HCT116 (cell line): Measurements from ENCODE around the gene RMND5A. TPM values are rescaled to one million over a fixed set of nuclear protein-coding genes. Genes with fewer than 3 reads are reported as not detected.

Source experiments
- ATAC-seq: fragments of 200-7000 bp; cut with Tn5 transposase; 2 replicates; pipeline ENCODE4 v1.9.1; 2020; ENCODE audit warnings: mild to moderate bottlenecking, moderate library complexity
- BruUV-seq: library from RNA; stranded (reverse); fragments of 400-500 nt; replicated peaks from 2 replicates; lab custom pipeline; 2021; lab: Mats Ljungman, UMichigan
- CTCF ChIA-PET: fragments of 300-600 bp; sonication (Branson Sonifier 250); formaldehyde crosslinking; loops from one replicate; lab custom pipeline; 2021; ENCODE audit warnings: antibody characterized with exemption; lab: Charles Lee
- POLR2A ChIA-PET: fragments of 300-600, 350-600 bp; sonication (Branson Sonifier 250); formaldehyde crosslinking; loops from one replicate; lab custom pipeline; 2021; ENCODE audit warnings: antibody characterized with exemption; lab: Charles Lee
- RAD21 ChIA-PET, 2 experiments: fragments of 300-600 bp; sonication (Branson Sonifier 250); formaldehyde crosslinking; loops; one replicate each; lab custom pipeline; 2023; ENCODE audit warnings: low total read pairs in 2 of 2; ENCODE audit not compliant: uncharacterized antibody in 2 of 2, unreplicated experiment in 2 of 2, low non-redundant PET in 1 of 2; lab: Charles Lee
- DNase-seq: peaks from one replicate; pipeline ENCODE4 v3.0.0-alpha.2; 2010; ENCODE audit warnings: low read depth, low spot score
- H2AFZ ChIP-seq: fragments of 200-600 bp; shearing (Covaris generic), sonication (generic); 2 replicates; pipeline ENCODE4 v1.6.1; 2017; ENCODE audit warnings: low read depth, mixed run types, mixed read lengths, antibody characterized with exemption, low read length; ENCODE audit not compliant: poor library complexity, severe bottlenecking
- H3K27ac ChIP-seq: 2 replicates; pipeline ENCODE4 v1.5.1; 2012; ENCODE audit warnings: low read depth, low read length
- H3K27me3 ChIP-seq: fragments of 200-600 bp; sonication (generic); 2 replicates; pipeline ENCODE4 v1.6.1; 2016; ENCODE audit warnings: mixed run types, low read length, mixed read lengths; ENCODE audit not compliant: insufficient read depth
- H3K36me3 ChIP-seq, 2 experiments: fragments of 200-500 bp in 1 of 2; fragments of 200-600 bp in 1 of 2; sonication (Bioruptor generic) in 1 of 2; sonication (generic) in 1 of 2; 2 replicates each; pipeline versions ENCODE4 v1.5.1 to v1.6.1; 2014 to 2016; ENCODE audit warnings: low read length in 2 of 2, inconsistent platforms in 1 of 2, mixed read lengths in 1 of 2, mixed run types in 1 of 2; ENCODE audit not compliant: insufficient read depth in 2 of 2, control insufficient read depth in 1 of 2
- H3K4me1 ChIP-seq, 2 experiments: fragments of 200-600 bp in 1 of 2; sonication (generic) in 1 of 2; 2 replicates each; pipeline versions ENCODE4 v1.5.1 to v1.6.1; 2012 to 2017; ENCODE audit warnings: low read length in 2 of 2, inconsistent platforms in 1 of 2, mild to moderate bottlenecking in 1 of 2, mixed read lengths in 1 of 2, mixed run types in 1 of 2, moderate library complexity in 1 of 2; ENCODE audit not compliant: insufficient read depth in 2 of 2, control insufficient read depth in 1 of 2
- H3K4me2 ChIP-seq: fragments of 200-600 bp; sonication (generic); 2 replicates; pipeline ENCODE4 v1.6.1; 2017; ENCODE audit warnings: mixed run types, low read length, mixed read lengths
- H3K4me3 ChIP-seq, 2 experiments: fragments of 200-600 bp in 1 of 2; sonication (generic) in 1 of 2; replicated peaks in 1 of 2; 2 replicates each; pipeline ENCODE4 v1.5.1; 2011 to 2016; ENCODE audit warnings: low read length in 2 of 2, control low read depth in 1 of 2, low read depth in 1 of 2, mild to moderate bottlenecking in 1 of 2, mixed read lengths in 1 of 2, mixed run types in 1 of 2
- H3K79me2 ChIP-seq: fragments of 200-600 bp; sonication (generic); 2 replicates; pipeline ENCODE4 v1.6.1; 2017; ENCODE audit warnings: mild to moderate bottlenecking, mixed run types, low read length, moderate library complexity, mixed read lengths; ENCODE audit not compliant: insufficient read depth
- H3K9ac ChIP-seq: fragments of 200-600 bp; sonication (generic); 2 replicates; pipeline ENCODE4 v1.6.1; 2016; ENCODE audit warnings: low read length, mixed read lengths
- H3K9me2 ChIP-seq: fragments of 200-600 bp; sonication (generic), shearing (Covaris generic); 2 replicates; pipeline ENCODE4 v1.6.1; 2017; ENCODE audit warnings: mixed run types, mild to moderate bottlenecking, moderate library complexity; ENCODE audit not compliant: insufficient read depth
- H3K9me3 ChIP-seq, 2 experiments: fragments of 200-500 bp in 1 of 2; fragments of 200-600 bp in 1 of 2; sonication (Bioruptor generic) in 1 of 2; sonication (generic) in 1 of 2; 2 replicates each; pipeline ENCODE4 v1.6.1; 2014 to 2017; ENCODE audit warnings: low read length in 2 of 2, mixed read lengths in 2 of 2, inconsistent platforms in 1 of 2, low read depth in 1 of 2, mild to moderate bottlenecking in 1 of 2, mixed run types in 1 of 2, moderate library complexity in 1 of 2; ENCODE audit not compliant: control insufficient read depth in 1 of 2, insufficient read depth in 1 of 2
- H4K20me1 ChIP-seq: fragments of 200-600 bp; sonication (generic), shearing (Covaris generic); 2 replicates; pipeline ENCODE4 v1.6.1; 2017; ENCODE audit warnings: mixed run types, mild to moderate bottlenecking, moderate library complexity; ENCODE audit not compliant: insufficient read depth
- CBX3 ChIP-seq: IDR thresholded peaks from 2 replicates; pipeline ENCODE4 v1.6.1; 2012; ENCODE audit warnings: low read depth
- CEBPB ChIP-seq: IDR thresholded peaks from 2 replicates; pipeline ENCODE4 v1.6.1; 2012; ENCODE audit warnings: low read depth
- ELF1 ChIP-seq: IDR thresholded peaks from 2 replicates; pipeline ENCODE4 v1.6.1; 2012; ENCODE audit warnings: low read depth, borderline replicate concordance
- EZH2 ChIP-seq: fragments of 200-600 bp; sonication (generic); IDR thresholded peaks from 2 replicates; pipeline ENCODE4 v1.6.1; 2017; ENCODE audit warnings: antibody characterized with exemption, mixed run types
- EZH2phosphoT487 ChIP-seq: fragments of 200-600 bp; IDR thresholded peaks from 2 replicates; pipeline ENCODE4 v1.6.1; 2018; ENCODE audit warnings: antibody characterized with exemption, borderline replicate concordance
- FOSL1 ChIP-seq: IDR thresholded peaks from 2 replicates; pipeline ENCODE4 v1.6.1; 2012; ENCODE audit warnings: low read depth
- JUND ChIP-seq: IDR thresholded peaks from 2 replicates; pipeline ENCODE4 v1.6.1; 2012
- POLR2A ChIP-seq: IDR thresholded peaks from 2 replicates; pipeline ENCODE4 v1.7.0; 2011; ENCODE audit warnings: borderline replicate concordance; ENCODE audit not compliant: insufficient read depth, insufficient read length; ENCODE audit errors: extremely low read depth
- POLR2AphosphoS5 ChIP-seq: IDR thresholded peaks from 2 replicates; pipeline ENCODE4 v1.6.1; 2011; ENCODE audit warnings: mild to moderate bottlenecking, low read depth, low read length, moderate library complexity
- RAD21 ChIP-seq: IDR thresholded peaks from 2 replicates; pipeline ENCODE4 v1.6.1; 2012; ENCODE audit warnings: low read depth, mild to moderate bottlenecking
- SIN3A ChIP-seq: IDR thresholded peaks from 2 replicates; pipeline ENCODE4 v1.6.1; 2012; ENCODE audit warnings: low read depth
- SP1 ChIP-seq: IDR thresholded peaks from 2 replicates; pipeline ENCODE4 v1.6.1; 2012; ENCODE audit warnings: low read depth
- SRF ChIP-seq: IDR thresholded peaks from 2 replicates; pipeline ENCODE4 v1.6.1; 2012; ENCODE audit warnings: low read depth
- TCF7L2 ChIP-seq: IDR thresholded peaks from 2 replicates; pipeline ENCODE4 v1.7.0; 2011; ENCODE audit warnings: borderline replicate concordance, inconsistent platforms; ENCODE audit not compliant: insufficient read depth, insufficient read length; ENCODE audit errors: extremely low read depth
- YY1 ChIP-seq: IDR thresholded peaks from 2 replicates; pipeline ENCODE4 v1.6.1; 2011; ENCODE audit warnings: low read length, low read depth, moderate library complexity, mild to moderate bottlenecking; ENCODE audit not compliant: insufficient replicate concordance; ENCODE audit errors: extremely low read depth
- ZNF274 ChIP-seq: fragments of 200-500 bp; sonication (Bioruptor generic); IDR thresholded peaks from 2 replicates; pipeline ENCODE4 v1.6.1; 2014; ENCODE audit warnings: mild to moderate bottlenecking, low read depth, low read length, inconsistent platforms
- intact Hi-C: fragments of 100-400 bp; cut with micrococcal nuclease; formaldehyde crosslinking; loops from 2 replicates; pipeline ENCODE4 v1.10.0; 2022
- total RNA-seq: library from RNA; stranded (reverse); gene quantifications from one replicate; pipeline ENCODE4 v1.2.1, GENCODE V29; 2021; ENCODE audit not compliant: unreplicated experiment
- TF ChIP-seq, protein P1 (sequence below): IDR thresholded peaks from 2 replicates; pipeline ENCODE4 v1.6.1; 2011; ENCODE audit warnings: mild to moderate bottlenecking, low read length, moderate library complexity; ENCODE audit not compliant: insufficient replicate concordance; ENCODE audit errors: extremely low read depth
- TF ChIP-seq, protein P2 (sequence below), 3 experiments: fragments of 200-600 bp in 1 of 3; sonication (generic) in 1 of 3; IDR thresholded peaks in 2 of 3; conservative IDR thresholded peaks in 1 of 3; 2 replicates each; pipeline ENCODE4 v1.5.1; 2012 to 2017; ENCODE audit warnings: low read depth in 2 of 3, low read length in 2 of 3, antibody characterized with exemption in 1 of 3, borderline replicate concordance in 1 of 3, control low read depth in 1 of 3, mild to moderate bottlenecking in 1 of 3, mixed read lengths in 1 of 3, mixed run types in 1 of 3, moderate library complexity in 1 of 3; ENCODE audit not compliant: insufficient read depth in 1 of 3
- TF ChIP-seq, protein P3 (sequence below): IDR thresholded peaks from 2 replicates; pipeline ENCODE4 v1.6.1; 2012
- TF ChIP-seq, protein P4 (sequence below): IDR thresholded peaks from 2 replicates; pipeline ENCODE4 v1.6.1; 2012; ENCODE audit warnings: low read depth

Gene RMND5A
- total RNA-seq, 1 experiment from 2014 or later: 32.4 TPM

DNA sequence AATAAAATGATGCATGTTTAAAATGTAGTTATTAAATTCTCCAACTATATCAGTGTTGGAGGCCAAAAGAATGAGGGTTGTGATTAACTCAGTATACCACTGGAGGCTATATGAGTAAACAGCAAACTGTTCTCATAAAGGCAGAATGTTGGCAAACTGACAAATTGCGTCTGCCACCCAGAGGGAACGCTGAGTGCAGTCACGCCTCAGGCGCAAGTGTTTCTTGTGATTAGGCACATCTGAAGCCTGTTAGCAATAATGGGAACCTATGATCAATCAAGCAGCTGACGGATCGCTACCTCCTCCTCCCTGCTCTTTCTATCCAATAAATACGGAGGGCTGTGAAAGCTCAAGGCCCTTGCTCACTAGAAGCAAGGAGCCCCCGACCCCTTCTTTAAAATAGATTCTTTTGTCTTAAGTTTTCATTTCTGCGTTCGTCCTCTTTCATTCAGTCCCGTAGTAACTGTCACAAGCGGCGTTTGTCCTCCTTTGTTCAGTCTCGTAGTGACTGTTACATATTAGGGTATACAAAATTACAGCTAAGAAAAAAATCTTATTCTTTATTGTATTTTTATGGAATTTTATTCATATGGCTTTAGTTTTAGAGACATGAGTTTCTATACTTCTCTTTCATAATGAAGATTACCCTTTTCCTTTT, 16.3 kb upstream of the RMND5A start:
- Histone ChIP-seq H3K4me1 (peaks cover 14 to 27% of the 10 kb centered on the region in 2 experiments), H3K9me2 (no peaks in the 10 kb centered on the region), H3K79me2 (no peaks in the 10 kb centered on the region), H3K36me3 (no peaks in the 10 kb centered on the region), H3K9ac (peak overlapping the region; percentile 54), H4K20me1 (no peaks in the 10 kb centered on the region), H3K4me2 (peak overlapping the region; percentile 85), H3K9me3 (no peaks in the 10 kb centered on the region), H3K27me3 (no peaks in the 10 kb centered on the region), H3K27ac (peak overlapping the region; percentile 57; the same call in 1 of the 2 replicates), H3K4me3 (peak overlapping the region; percentile 38 to 48), H2AFZ (peak overlapping the region; percentile 70)
- ChIA-PET CTCF (no interaction called here), POLR2A (no interaction called here), RAD21 (no interaction called here)
- BruUV-seq: no TSS peak
- intact Hi-C loops: no loop called here
- DNase-seq: peak; percentile 83
- peak; percentile 62 for ATAC-seq
- TF ChIP-seq TCF7L2 (peak; percentile 71), RAD21 (peak; percentile 39; the same call in 1 of the 2 replicates), EZH2 (no peak), SRF (no peak), POLR2A (no peak), FOSL1 (no peak), SIN3A (peak; percentile 64), CEBPB (peak; percentile 20; the same call in 1 of the 2 replicates), JUND (peak; percentile 30), SP1 (peak; percentile 31; the same call in 1 of the 2 replicates), POLR2AphosphoS5 (0 out of 2 replicates have a peak, but pooled peaks have one; percentile 30), ZNF274 (no peak), CBX3 (peak; percentile 77), YY1 (no peak), ELF1 (no peak), EZH2phosphoT487 (no peak)
- TF ChIP-seq, protein P1, sequence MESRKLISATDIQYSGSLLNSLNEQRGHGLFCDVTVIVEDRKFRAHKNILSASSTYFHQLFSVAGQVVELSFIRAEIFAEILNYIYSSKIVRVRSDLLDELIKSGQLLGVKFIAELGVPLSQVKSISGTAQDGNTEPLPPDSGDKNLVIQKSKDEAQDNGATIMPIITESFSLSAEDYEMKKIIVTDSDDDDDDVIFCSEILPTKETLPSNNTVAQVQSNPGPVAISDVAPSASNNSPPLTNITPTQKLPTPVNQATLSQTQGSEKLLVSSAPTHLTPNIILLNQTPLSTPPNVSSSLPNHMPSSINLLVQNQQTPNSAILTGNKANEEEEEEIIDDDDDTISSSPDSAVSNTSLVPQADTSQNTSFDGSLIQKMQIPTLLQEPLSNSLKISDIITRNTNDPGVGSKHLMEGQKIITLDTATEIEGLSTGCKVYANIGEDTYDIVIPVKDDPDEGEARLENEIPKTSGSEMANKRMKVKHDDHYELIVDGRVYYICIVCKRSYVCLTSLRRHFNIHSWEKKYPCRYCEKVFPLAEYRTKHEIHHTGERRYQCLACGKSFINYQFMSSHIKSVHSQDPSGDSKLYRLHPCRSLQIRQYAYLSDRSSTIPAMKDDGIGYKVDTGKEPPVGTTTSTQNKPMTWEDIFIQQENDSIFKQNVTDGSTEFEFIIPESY: no peak
- TF ChIP-seq, protein P2, sequence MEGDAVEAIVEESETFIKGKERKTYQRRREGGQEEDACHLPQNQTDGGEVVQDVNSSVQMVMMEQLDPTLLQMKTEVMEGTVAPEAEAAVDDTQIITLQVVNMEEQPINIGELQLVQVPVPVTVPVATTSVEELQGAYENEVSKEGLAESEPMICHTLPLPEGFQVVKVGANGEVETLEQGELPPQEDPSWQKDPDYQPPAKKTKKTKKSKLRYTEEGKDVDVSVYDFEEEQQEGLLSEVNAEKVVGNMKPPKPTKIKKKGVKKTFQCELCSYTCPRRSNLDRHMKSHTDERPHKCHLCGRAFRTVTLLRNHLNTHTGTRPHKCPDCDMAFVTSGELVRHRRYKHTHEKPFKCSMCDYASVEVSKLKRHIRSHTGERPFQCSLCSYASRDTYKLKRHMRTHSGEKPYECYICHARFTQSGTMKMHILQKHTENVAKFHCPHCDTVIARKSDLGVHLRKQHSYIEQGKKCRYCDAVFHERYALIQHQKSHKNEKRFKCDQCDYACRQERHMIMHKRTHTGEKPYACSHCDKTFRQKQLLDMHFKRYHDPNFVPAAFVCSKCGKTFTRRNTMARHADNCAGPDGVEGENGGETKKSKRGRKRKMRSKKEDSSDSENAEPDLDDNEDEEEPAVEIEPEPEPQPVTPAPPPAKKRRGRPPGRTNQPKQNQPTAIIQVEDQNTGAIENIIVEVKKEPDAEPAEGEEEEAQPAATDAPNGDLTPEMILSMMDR (IDR thresholded peaks at IDR 0.05 in 2 of 3, conservative IDR thresholded peaks at IDR 0.05 in 1 of 3; ENCODE audit: borderline replicate concordance in 1 of 3, insufficient read depth in 1 of 3, low read depth in 2 of 3, low read length in 2 of 3): peak in 1 of 3 experiments; percentile 26; a peak in 1 of 6 replicates
- TF ChIP-seq, protein P3, sequence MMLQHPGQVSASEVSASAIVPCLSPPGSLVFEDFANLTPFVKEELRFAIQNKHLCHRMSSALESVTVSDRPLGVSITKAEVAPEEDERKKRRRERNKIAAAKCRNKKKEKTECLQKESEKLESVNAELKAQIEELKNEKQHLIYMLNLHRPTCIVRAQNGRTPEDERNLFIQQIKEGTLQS: no peak
- TF ChIP-seq, protein P4, sequence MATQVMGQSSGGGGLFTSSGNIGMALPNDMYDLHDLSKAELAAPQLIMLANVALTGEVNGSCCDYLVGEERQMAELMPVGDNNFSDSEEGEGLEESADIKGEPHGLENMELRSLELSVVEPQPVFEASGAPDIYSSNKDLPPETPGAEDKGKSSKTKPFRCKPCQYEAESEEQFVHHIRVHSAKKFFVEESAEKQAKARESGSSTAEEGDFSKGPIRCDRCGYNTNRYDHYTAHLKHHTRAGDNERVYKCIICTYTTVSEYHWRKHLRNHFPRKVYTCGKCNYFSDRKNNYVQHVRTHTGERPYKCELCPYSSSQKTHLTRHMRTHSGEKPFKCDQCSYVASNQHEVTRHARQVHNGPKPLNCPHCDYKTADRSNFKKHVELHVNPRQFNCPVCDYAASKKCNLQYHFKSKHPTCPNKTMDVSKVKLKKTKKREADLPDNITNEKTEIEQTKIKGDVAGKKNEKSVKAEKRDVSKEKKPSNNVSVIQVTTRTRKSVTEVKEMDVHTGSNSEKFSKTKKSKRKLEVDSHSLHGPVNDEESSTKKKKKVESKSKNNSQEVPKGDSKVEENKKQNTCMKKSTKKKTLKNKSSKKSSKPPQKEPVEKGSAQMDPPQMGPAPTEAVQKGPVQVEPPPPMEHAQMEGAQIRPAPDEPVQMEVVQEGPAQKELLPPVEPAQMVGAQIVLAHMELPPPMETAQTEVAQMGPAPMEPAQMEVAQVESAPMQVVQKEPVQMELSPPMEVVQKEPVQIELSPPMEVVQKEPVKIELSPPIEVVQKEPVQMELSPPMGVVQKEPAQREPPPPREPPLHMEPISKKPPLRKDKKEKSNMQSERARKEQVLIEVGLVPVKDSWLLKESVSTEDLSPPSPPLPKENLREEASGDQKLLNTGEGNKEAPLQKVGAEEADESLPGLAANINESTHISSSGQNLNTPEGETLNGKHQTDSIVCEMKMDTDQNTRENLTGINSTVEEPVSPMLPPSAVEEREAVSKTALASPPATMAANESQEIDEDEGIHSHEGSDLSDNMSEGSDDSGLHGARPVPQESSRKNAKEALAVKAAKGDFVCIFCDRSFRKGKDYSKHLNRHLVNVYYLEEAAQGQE: no peak
